Measurements from ENCODE around the gene SLC30A10.
"Not testable (repeated sequence)": the region's sequence is repeated elsewhere in the genome, so short reads cannot be mapped to it uniquely, and the experiment has no call there.

Gene SLC30A10

DNA sequence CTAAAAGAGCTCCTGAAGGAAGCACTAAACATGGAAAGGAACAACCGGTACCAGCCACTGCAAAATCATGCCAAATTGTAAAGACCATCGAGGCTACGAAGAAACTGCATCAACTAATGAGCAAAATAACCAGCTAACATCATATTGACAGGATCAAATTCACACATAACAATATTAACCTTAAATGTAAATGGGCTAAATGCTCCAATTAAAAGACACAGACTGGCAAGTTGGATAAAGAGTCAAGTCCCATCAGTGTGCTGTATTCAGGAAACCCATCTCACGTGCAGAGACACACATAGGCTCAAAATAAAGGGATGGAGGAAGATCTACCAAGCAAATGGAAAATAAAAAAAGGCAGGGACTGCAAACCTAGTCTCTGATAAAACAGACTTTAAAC, 39.7 kb downstream of the SLC30A10 start:
- not testable (repeated sequence) for DNase-seq

DNA sequence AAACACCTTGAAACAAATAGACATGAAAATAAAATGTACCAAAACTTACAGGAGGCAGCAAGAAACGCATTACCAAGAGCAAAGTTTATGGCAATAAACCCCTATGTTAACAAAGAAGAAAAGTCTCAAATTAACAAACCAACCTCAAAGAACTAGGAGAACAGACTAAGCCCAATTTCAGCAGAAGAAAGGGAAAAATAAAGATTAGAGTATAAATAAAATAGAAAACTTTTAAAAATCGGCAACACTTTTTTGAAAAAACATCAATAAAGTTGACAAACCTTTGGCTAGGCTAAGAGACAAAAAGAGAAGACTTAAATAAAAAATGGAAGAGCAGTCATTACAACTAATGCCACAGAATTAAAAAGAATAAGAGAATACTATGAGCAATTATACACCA, 42.7 kb downstream of the SLC30A10 start:
- DNase-seq = no peak

DNA sequence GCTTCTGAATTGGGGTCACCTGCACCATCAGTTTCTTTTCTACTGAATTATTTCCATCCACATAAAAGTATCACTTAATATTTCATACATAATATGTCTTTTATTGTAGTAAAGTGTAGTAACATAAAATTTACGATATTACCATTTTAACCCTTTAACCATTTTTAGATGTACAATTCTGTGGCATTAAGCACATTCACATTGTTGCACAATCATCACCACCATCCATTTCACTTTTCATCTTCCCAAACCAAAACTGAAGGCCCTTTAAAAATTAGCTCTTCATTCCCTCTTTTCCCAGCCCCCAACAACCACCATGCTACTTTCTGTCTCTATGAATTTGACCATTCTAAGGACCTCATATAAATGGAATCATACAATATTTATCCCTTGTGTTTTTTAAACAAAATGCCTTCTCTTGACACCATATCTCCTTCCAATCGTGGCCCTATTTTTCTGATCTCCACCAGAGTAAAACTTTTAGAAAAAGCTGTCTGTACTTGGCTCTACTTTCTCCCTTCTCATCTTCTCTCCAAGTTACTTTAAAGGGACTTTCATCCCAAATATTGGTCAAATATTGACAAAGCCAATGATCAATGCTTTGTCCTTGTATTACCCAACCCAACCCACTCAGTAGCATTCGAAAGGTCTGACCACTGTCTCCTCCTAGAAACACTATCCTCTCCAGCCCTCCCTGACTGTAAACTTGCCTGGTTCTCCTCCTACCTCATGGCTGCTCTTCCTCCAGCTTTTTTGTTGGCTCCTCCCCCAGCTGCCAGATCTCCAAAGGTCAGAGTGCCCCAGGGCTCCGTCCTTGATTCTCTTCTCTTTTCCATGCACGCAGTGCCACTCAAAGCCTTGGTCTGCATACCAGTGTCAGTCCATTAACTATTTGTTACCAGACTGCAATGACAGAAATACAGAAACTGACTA, 44.7 kb downstream of the SLC30A10 start:
- no peak for DNase-seq

DNA sequence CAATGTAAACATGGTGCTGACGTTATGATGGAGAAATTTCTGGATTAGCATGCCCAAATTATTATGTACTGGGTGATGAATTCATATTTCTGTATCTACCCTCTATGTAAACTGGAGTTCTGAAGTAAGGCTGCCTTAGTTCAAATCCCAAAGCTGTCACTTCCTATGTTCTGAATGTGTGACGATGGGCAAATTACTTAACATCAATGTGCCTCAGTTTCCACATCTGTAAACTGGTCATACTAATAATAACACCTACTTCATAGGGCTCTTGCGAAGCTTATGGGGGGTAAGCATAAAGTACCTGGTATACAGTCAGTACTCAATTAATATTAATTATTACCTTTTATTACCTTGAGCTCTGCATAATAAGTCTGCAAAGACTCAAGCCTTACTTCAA, 45.6 kb downstream of the SLC30A10 start:
- no peak for DNase-seq

DNA sequence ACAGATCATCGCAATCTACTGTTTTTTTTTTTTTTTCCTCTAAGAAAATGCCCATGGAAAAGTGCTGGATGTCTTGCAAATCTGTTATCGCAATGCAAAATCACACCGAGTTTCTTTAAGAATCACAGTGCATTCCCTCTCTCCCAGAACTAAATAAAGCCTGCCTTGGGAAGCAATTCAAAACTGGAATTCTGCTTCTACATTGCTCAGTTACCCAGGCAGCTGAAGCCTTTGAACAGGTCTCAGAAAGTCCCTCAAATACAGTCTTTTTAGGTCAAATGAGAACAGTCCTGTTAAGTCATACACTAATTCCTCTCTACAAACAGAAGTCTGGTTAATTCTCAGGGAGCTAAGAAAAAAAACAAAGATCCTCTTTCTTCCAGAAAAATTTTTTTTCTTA, 46.3 kb downstream of the SLC30A10 start:
- no peak for DNase-seq

DNA sequence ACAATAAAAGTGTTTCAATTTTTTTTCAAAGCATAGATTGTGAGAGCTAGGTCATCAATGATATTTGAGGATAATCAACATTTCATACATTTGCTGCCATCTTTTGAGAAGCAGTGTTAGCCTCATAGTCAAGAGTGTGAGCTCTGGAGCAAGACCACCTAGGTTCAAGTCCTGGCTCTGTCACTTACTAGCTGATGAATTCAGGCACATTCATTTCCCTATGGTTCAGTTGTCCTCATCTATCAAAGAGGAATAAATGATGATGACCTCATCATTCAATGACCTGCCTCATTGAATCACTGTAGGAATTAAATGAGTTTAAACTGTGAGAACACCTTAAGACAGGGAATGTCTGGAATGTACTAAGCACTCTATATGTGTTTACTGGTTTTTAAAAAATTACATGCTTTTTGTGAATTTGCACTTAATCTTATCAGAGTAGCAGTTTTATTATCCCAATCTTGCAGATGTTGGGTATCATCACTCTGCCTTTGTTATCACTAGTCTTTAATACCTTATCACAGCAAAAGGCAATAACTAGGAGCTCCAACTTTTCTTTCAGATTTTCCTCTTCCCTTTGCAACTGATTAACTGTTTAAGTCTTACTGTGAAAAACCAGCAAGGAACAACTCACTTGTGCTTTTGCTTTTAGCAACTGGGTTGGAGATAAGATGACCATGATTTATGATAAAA, 47.4 kb downstream of the SLC30A10 start:
- DNase-seq = no peak

DNA sequence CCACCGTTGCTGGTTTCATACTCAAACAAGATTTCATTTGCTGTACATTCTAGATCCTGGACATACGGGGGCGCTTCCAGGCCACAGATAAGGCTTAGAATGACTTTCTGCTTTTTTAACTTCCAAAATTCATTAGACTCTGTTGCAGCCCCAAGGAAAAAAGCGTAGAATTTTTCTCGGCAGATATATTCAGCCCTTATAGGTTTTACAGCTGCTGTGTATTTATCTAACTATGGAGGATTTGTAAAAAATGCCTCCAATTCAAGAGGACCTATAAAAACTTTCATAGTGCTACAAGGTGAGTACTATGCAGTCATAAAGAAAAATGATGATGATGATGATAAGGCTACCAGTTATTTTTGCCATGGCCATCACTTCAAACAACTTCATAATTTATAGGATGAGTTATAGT, 51.6 kb downstream of the SLC30A10 start:
- no peak for DNase-seq

DNA sequence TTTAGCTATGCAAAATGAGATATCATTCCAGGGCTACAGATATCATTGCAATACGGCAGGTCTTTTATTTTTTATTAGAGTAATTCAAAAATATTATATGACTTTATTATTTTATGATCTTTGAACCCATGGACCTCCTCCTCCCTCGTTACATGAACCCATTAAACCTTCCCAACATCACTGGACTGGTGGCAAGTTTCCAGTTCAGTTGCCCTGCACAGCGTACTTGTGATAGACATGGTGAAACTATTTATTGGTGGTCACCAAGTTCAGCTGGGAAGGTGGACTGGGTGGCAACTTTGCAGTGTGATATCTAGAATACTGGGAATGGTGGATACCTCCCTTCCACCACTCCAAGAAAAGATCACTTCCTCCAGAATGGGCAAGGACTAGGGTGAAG, 52.5 kb downstream of the SLC30A10 start:
- DNase-seq = no peak

DNA sequence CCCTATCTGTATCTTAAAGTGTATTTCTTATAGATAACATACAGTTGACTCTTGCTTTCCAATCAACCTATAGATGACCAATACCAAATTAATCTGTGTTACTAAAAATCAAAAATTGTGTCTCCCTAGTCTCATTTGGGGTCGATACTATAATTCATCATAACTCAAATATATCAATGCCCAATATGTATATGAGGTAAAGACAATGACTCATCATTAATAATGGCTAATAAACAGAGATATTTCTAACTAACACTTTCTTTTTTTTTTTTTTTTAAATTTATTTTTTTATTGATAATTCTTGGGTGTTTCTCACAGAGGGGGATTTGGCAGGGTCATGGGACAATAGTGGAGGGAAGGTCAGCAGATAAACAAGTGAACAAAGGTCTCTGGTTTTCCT, 55.8 kb downstream of the SLC30A10 start:
- not testable (repeated sequence) for DNase-seq

DNA sequence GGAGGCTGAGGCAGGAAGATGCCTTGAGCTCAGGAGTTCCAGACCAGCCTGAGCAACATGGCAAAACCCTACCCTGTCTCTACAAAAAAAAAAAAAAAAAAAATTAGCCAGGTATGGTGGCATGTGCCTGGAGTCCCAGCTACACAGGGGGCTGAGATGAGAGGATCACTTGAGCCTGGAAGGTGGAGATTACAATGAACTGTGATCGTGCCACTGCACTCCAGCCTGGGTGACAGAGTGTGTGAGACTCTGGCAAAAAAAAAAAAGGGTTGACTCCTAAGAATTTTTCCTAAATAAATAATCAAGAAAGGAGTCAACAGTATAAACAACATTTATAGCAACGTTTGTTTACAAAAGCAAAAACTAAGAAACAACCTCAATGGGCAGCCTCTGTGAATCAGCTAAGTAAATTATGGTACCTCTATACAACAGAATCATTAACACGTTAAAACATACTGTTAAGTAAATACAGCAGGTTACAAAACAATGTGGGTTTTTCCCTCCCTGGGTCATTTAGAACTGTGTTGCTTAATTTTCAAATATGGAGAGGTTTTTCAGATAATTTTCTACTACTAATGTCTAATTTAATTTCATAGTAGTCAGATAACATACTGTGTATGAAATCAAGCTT, 56.8 kb downstream of the SLC30A10 start:
- DNase-seq = no peak

DNA sequence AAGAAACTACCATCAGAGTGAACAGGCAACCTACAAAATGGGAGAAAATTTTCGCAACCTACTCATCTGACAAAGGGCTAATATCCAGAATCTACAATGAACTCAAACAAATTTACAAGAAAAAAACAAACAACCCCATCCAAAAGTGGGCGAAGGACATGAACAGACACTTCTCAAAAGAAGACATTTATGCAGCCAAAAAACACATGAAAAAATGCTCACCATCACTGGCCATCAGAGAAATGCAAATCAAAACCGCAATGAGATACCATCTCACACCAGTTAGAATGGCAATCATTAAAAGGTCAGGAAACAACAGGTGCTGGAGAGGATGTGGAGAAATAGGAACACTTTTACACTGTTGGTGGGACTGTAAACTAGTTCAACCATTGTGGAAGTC, 59.7 kb downstream of the SLC30A10 start:
- DNase-seq = not testable (repeated sequence)
